WTC11 (cell line): Measurements from ENCODE around the gene SLC35F1.

Source experiments
- CREB1 ChIP-seq: sonication (generic); formaldehyde crosslinking; IDR thresholded peaks from 2 replicates; pipeline ENCODE4 v1.8.0; 2023; ENCODE audit warnings: mild to moderate bottlenecking, missing genetic modification reagents
- CTCF ChIP-seq: fragments of 200-600 bp; IDR thresholded peaks from 2 replicates; pipeline ENCODE4 v1.8.0; 2022; ENCODE audit warnings: antibody characterized with exemption
- FOXK1 ChIP-seq: sonication (generic); formaldehyde crosslinking; IDR thresholded peaks from 2 replicates; pipeline ENCODE4 v1.8.0; 2022; ENCODE audit warnings: mild to moderate bottlenecking, moderate library complexity, missing genetic modification reagents
- IRF2 ChIP-seq: sonication (generic); formaldehyde crosslinking; IDR thresholded peaks from 2 replicates; pipeline ENCODE4 v1.8.0; 2022; ENCODE audit warnings: low read depth, missing genetic modification reagents, borderline replicate concordance
- MAX ChIP-seq: sonication (generic); formaldehyde crosslinking; IDR thresholded peaks from 2 replicates; pipeline ENCODE4 v1.8.0; 2022; ENCODE audit warnings: mild to moderate bottlenecking, missing genetic modification reagents
- NR3C1 ChIP-seq: sonication (generic); formaldehyde crosslinking; conservative IDR thresholded peaks from 2 replicates; pipeline ENCODE4 v1.8.1; 2023; ENCODE audit warnings: low read depth, mild to moderate bottlenecking, missing genetic modification reagents
- ZBTB43 ChIP-seq: sonication (generic); formaldehyde crosslinking; IDR thresholded peaks from 2 replicates; pipeline ENCODE4 v1.8.1; 2023; ENCODE audit warnings: mild to moderate bottlenecking, missing genetic modification reagents
- ZNF138 ChIP-seq: sonication (generic); formaldehyde crosslinking; conservative IDR thresholded peaks from 2 replicates; pipeline ENCODE4 v1.8.1; 2022; ENCODE audit warnings: mild to moderate bottlenecking, moderate library complexity, missing genetic modification reagents

- TF ChIP-seq FOXK1 (no peak), IRF2 (no peak), ZBTB43 (CRISPR knock-in tag) (no peak), CTCF (no peak), ZNF138 (CRISPR knock-in tag) (no peak), NR3C1 (CRISPR knock-in tag) (no peak), MAX (CRISPR knock-in tag) (no peak), CREB1 (CRISPR knock-in tag) (no peak)
Measured at GRCh38 chr6:117989086-117989485, 82.0 kb downstream of the SLC35F1 start.
